ENCODE results near the gene RDH14. TPM values are rescaled to one million over a fixed set of nuclear protein-coding genes. Genes with fewer than 3 reads are reported as not detected.

The RDH14 gene
- total RNA-seq, 6 experiments from 2014 or later, result 9.2 to 21.5 (median 12.8) TPM

DNA sequence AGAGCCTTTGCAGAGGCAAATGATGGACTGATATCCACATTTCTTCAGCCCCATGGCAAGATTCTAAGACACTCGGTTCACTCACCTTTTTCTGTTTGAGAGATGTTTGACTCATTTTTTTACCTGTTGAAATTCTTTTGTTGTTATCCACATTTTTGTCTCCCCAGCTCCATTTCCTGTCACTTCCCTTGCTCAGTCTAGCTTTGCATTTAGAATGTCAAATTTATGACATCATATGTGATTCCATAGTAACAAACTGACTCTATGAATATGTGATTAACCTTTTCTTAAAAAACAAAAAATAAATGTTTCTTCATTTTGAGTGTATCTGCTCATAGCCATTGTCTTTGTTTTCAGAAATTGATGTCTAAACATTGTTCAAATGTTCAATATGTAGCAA lies 28.9 kb upstream of the RDH14 start, which contains the start of gene NT5C1B:
Gene NT5C1B, minus strand, starts transcription at position 216 of the 400 bp plus-strand sequence. Its CDS starts 101 bp downstream, at position 115.
- Histone ChIP-seq H3K27me3 (no peaks in the 10 kb centered on the region), H3K4me3 (no peak within 1 kb of the TSS), H3K36me3 (no peaks in the 10 kb centered on the region), H3K27ac (no peak within 1 kb of the TSS), H3K9me3 (no peaks in the 10 kb centered on the region), H3K4me1 (no peaks in the 10 kb centered on the region)
- TF ChIP-seq, protein P1, sequence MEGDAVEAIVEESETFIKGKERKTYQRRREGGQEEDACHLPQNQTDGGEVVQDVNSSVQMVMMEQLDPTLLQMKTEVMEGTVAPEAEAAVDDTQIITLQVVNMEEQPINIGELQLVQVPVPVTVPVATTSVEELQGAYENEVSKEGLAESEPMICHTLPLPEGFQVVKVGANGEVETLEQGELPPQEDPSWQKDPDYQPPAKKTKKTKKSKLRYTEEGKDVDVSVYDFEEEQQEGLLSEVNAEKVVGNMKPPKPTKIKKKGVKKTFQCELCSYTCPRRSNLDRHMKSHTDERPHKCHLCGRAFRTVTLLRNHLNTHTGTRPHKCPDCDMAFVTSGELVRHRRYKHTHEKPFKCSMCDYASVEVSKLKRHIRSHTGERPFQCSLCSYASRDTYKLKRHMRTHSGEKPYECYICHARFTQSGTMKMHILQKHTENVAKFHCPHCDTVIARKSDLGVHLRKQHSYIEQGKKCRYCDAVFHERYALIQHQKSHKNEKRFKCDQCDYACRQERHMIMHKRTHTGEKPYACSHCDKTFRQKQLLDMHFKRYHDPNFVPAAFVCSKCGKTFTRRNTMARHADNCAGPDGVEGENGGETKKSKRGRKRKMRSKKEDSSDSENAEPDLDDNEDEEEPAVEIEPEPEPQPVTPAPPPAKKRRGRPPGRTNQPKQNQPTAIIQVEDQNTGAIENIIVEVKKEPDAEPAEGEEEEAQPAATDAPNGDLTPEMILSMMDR (IDR thresholded peaks at IDR 0.05), result no peak
- TF ChIP-seq POLR2A (IDR thresholded peaks at IDR 0.05), result no peak
- ATAC-seq (no peak), DNase-seq (no peak)
- intact Hi-C loops (cut with DNase I), result no loop called here
- 100% methylated on average over 1 of the region's 1 CpG for WGBS (ENCODE audit: insufficient coverage, low coverage, low lambda C conversion rate, missing lambda C conversion rate)

DNA sequence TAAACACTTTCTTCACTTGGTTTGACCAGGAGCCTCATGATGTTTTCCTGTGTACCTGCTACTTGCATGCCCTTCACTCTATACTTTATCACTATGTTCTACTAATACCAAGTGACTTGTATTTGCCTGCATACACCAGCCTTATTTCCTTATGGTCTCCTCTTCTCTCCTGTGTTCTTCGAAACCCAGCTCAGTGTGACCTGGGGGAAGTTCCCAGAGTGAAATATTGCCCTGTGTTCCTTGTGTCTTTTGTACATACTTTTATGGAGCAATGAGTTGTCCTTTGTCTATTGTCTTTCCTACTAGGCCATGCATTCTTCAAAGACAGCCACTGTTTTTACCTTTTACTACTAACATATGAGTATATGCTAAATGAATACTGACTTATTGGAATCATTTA lies 28.3 kb upstream of the RDH14 start:
- no peaks in the 10 kb centered on the region for H3K27me3 ChIP-seq
- intact Hi-C loops (cut with DNase I), result no loop called here
- 92% methylated on average over 1 of the region's 1 CpG for WGBS (ENCODE audit: insufficient coverage, low coverage, low lambda C conversion rate, missing lambda C conversion rate)
- no peak overlapping the region for H3K27ac ChIP-seq
- H3K9me3 ChIP-seq, result no peaks in the 10 kb centered on the region
- TF ChIP-seq, protein P1 (IDR thresholded peaks at IDR 0.05), result no peak
- TF ChIP-seq POLR2A (IDR thresholded peaks at IDR 0.05), result no peak
- DNase-seq (no peak), ATAC-seq (no peak)
- H3K4me3 ChIP-seq, result no peak overlapping the region
- H3K36me3 ChIP-seq, result no peaks in the 10 kb centered on the region
- no peaks in the 10 kb centered on the region for H3K4me1 ChIP-seq

DNA sequence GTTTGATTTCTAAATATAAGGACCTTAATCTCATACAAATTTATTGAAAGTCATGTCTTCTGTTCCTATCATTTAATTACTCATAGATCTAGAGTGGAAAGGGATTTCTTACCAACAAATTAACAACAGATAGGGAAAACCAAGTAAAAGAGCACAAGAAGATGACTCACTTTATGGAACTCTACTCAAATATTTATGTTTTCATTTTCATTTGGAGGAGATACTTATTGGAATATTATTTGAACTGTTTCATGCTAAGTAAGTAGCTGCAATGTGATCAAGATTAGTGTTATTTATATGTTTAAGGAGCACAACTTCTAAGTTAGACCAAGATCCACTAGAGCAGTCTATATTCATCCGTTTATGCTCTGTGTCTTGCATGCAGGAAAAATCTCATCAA lies 27.6 kb upstream of the RDH14 start:
- Histone ChIP-seq H3K9me3 (no peaks in the 10 kb centered on the region), H3K27ac (no peak overlapping the region), H3K27me3 (no peaks in the 10 kb centered on the region), H3K36me3 (no peaks in the 10 kb centered on the region), H3K4me1 (no peaks in the 10 kb centered on the region), H3K4me3 (no peak overlapping the region)
- ATAC-seq, result no peak
- intact Hi-C loops (cut with DNase I), result no loop called here
- 100% methylated on average over 1 of the region's 1 CpG for WGBS (ENCODE audit: insufficient coverage, low coverage, low lambda C conversion rate, missing lambda C conversion rate)
- TF ChIP-seq POLR2A (IDR thresholded peaks at IDR 0.05), result no peak
- TF ChIP-seq, protein P1 (IDR thresholded peaks at IDR 0.05), result no peak
- DNase-seq, result no peak

DNA sequence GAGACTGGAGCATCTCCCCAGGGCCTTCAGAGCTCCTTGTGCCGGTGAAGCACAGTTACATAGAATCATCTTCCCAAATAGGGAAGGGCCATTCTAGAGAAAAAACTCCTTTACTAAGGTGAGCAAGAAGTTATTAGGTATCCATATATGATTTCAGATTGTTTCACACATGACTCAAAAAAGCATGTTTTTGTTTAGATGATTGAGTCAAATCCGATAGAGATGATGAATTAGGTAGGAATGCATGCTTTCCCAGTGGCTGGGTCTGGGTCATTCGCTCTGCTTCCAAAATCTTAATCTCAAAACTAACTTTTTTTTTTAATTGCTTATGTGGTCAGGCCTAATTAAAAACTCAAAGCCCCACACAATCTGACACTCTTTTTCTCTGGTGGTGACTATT lies 25.1 kb upstream of the RDH14 start:
- ATAC-seq, result no peak

More for the DNA sequence above, 25.1 kb upstream of the RDH14 start:
- WGBS (ENCODE audit: insufficient coverage, low coverage, low lambda C conversion rate, missing lambda C conversion rate), result 89% methylated on average over 3 of the region's 3 CpGs
- Histone ChIP-seq H3K27ac (no peak overlapping the region), H3K4me1 (no peaks in the 10 kb centered on the region), H3K27me3 (no peaks in the 10 kb centered on the region), H3K9me3 (no peaks in the 10 kb centered on the region), H3K36me3 (no peaks in the 10 kb centered on the region), H3K4me3 (no peak overlapping the region)
- intact Hi-C loops (cut with DNase I), result no loop called here
- TF ChIP-seq, protein P1 (IDR thresholded peaks at IDR 0.05), result no peak
- TF ChIP-seq POLR2A (IDR thresholded peaks at IDR 0.05), result no peak
- no peak for DNase-seq
